Prostate gland (tissue), 2 donors: Measurements from ENCODE around the gene UNC13B. TPM values are rescaled to one million over a fixed set of nuclear protein-coding genes. Genes with fewer than 3 reads are reported as not detected.

Experiments used
- DNase-seq: peaks from one replicate; pipeline ENCODE4 v3.0.0-alpha.2; 2019; ENCODE audit warnings: low spot score
- H3K27ac ChIP-seq, 2 donors: fragments of 200-600 bp; sonication (generic); 2 replicates each; pipeline ENCODE4 v1.5.1; 2017 to 2019
- H3K27me3 ChIP-seq: fragments of 200-600 bp; sonication (generic); replicated peaks from 2 replicates; pipeline ENCODE4 v1.5.1; 2019; ENCODE audit not compliant: insufficient read depth
- H3K36me3 ChIP-seq, 2 donors: fragments of 200-600 bp; sonication (generic); 1 replicate in 1 of 2; 2 replicates in 1 of 2; pipeline versions ENCODE4 v1.5.1 to v1.8.1; 2017 to 2019
- H3K4me1 ChIP-seq: fragments of 200-600 bp; sonication (generic); replicated peaks from 2 replicates; pipeline ENCODE4 v1.5.1; 2019
- H3K4me3 ChIP-seq, 2 donors: fragments of 200-600 bp; sonication (generic); 2 replicates each; pipeline ENCODE4 v1.5.1; 2017 to 2019
- H3K9me3 ChIP-seq: fragments of 200-600 bp; sonication (generic); 2 replicates; pipeline ENCODE4 v1.5.1; 2017
- CTCF ChIP-seq, 4 experiments: fragments of 200-600 bp in 2 of 4; fragments of 450-650 bp in 2 of 4; sonication (generic) in 2 of 4; IDR thresholded peaks; 1 replicate in 3 of 4; 2 replicates in 1 of 4; pipeline ENCODE4 v1.5.1; 2016 to 2019; ENCODE audit warnings: antibody characterized with exemption in 4 of 4, mild to moderate bottlenecking in 2 of 4, moderate library complexity in 2 of 4
- POLR2A ChIP-seq: fragments of 450-650 bp; IDR thresholded peaks from one replicate; pipeline ENCODE4 v1.6.1; 2016; ENCODE audit warnings: antibody characterized with exemption, mild to moderate bottlenecking
- POLR2AphosphoS5 ChIP-seq: sonication (generic); formaldehyde crosslinking; IDR thresholded peaks from one replicate; pipeline ENCODE4 v1.6.1; 2017; ENCODE audit warnings: antibody characterized with exemption
- WGBS: methylation state at CpG from one replicate; pipeline ENCODE4 v1.1.5; 2018; 5-methylcytosine and 5-hydroxymethylcytosine counted together
- intact Hi-C: fragments of 100-400 bp; cut with DNase I; formaldehyde crosslinking; loops from one replicate; pipeline ENCODE4 v1.14.2; 2022
- total RNA-seq, 2 donors: library from RNA; depleted of rRNA; stranded (reverse); fragments of >200 nt; gene quantifications; one replicate each; pipeline ENCODE4 v1.1.0, GENCODE V29; 2016

Gene UNC13B
- total RNA-seq, 2 donors from 2014 or later = 63.8 to 140 TPM

- Histone ChIP-seq H3K27ac (no peak overlapping the region), H3K4me3 (no peak overlapping the region), H3K27me3 (no peaks in the 10 kb centered on the region), H3K4me1 (no peaks in the 10 kb centered on the region), H3K9me3 (no peaks in the 10 kb centered on the region), H3K36me3 (peaks cover 27 to 30% of the 10 kb centered on the region in 2 donors)
- DNase-seq = no peak
- no peak for TF ChIP-seq POLR2A
- intact Hi-C loops = no loop called here
- 92% methylated on average over 3 of the region's 3 CpGs for WGBS
Measured at GRCh38 chr9:35397216-35397698, 235.4 kb downstream of the UNC13B start.

DNA sequence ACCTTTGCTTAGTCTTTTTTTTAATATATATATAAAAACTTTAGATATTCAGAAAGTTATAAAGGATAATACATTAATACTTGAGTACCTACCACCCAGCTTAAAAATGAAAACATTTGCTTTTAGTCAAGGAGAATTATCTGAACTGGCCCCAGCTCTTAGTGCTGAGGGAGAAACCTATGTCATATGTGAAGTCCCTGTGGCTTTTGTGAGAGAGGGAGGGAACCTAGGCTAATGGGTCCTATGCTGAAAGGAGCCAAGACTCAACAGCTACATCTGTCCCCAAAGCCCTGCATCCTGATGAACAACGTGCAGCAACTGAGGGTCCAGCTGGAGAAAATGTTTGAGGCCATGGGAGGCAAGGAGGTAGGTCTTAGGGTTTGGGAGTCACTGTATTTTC lies 236.1 kb downstream of the UNC13B start:
- peaks cover 27 to 30% of the 10 kb centered on the region in 2 donors for H3K36me3 ChIP-seq
- 92% methylated on average over 1 of the region's 1 CpG for WGBS
- DNase-seq = no peak
- H3K4me3 ChIP-seq = no peak overlapping the region
- H3K27ac ChIP-seq = no peak overlapping the region
- no peaks in the 10 kb centered on the region for H3K4me1 ChIP-seq
- intact Hi-C loops = no loop called here
- no peaks in the 10 kb centered on the region for H3K27me3 ChIP-seq
- H3K9me3 ChIP-seq = no peaks in the 10 kb centered on the region
- TF ChIP-seq POLR2AphosphoS5 = no peak
- TF ChIP-seq POLR2A = no peak
- TF ChIP-seq CTCF (IDR thresholded peaks at IDR 0.05) = no peak

GRCh38 chr9:35398651-35399335 lies 237.0 kb downstream of the UNC13B start:
- H3K4me3 ChIP-seq = no peak overlapping the region
- 95% methylated on average over 16 of the region's 16 CpGs for WGBS
- no peaks in the 10 kb centered on the region for H3K27me3 ChIP-seq
- intact Hi-C loops = no loop called here
- H3K9me3 ChIP-seq = no peaks in the 10 kb centered on the region
- no peak for TF ChIP-seq CTCF (IDR thresholded peaks at IDR 0.05)
- no peak for TF ChIP-seq POLR2A
- TF ChIP-seq POLR2AphosphoS5 = no peak
- H3K4me1 ChIP-seq = no peaks in the 10 kb centered on the region
- H3K36me3 ChIP-seq = peaks cover 27 to 30% of the 10 kb centered on the region in 2 donors
- no peak for DNase-seq
- H3K27ac ChIP-seq = no peak overlapping the region

DNA sequence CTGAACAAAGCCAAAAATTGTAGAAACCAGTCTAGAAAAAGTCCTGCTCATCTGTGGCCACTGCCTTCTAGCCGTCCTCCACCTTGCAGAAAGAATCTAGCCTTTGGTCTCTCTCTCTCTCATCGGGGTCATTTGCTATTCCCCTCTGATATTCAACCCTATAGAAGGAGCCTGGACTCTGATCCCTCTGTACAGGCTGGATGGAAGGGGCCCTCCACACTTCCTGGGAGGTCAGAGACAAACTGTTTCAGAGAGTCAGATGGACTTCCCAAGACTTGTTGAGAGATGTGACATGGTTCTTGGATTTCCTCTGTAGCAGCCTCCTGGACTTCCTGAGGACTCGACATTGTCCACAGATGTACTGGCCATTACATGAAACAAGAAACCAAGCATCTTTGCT lies 243.1 kb downstream of the UNC13B start:
- H3K36me3 ChIP-seq = peaks cover 10 to 11% of the 10 kb centered on the region in 2 donors
- no peaks in the 10 kb centered on the region for H3K4me1 ChIP-seq
- no peaks in the 10 kb centered on the region for H3K9me3 ChIP-seq
- no peak overlapping the region for H3K27ac ChIP-seq
- no peak overlapping the region for H3K4me3 ChIP-seq
- 94% methylated on average over 3 of the region's 3 CpGs for WGBS
- H3K27me3 ChIP-seq = no peaks in the 10 kb centered on the region
- no peak for DNase-seq
- intact Hi-C loops = no loop called here
- no peak for TF ChIP-seq POLR2A
- TF ChIP-seq POLR2AphosphoS5 = no peak
- no peak for TF ChIP-seq CTCF (IDR thresholded peaks at IDR 0.05)

GRCh38 chr9:35406183-35406959 lies 244.6 kb downstream of the UNC13B start:
- Histone ChIP-seq H3K9me3 (no peaks in the 10 kb centered on the region), H3K27me3 (no peaks in the 10 kb centered on the region), H3K4me3 (no peak overlapping the region), H3K4me1 (no peaks in the 10 kb centered on the region), H3K36me3 (no peaks in the 10 kb centered on the region), H3K27ac (peak overlapping the region; percentile 19 to 22)
- TF ChIP-seq POLR2A (no peak), POLR2AphosphoS5 (peak; percentile 45), CTCF (IDR thresholded peaks at IDR 0.05) (peak in 1 of 4 experiments; percentile 6)
- 17% methylated on average over 28 of the region's 28 CpGs for WGBS
- DNase-seq = peak; percentile 69
- intact Hi-C loops = no loop called here
